Trophoblast cell (in vitro differentiated cells and primary cell): ENCODE results near the gene P4HA3.
A peak's percentile ranks its signal among the peaks of the same experiment; 100 is the strongest.

Source experiments
- DNase-seq, 2 donors: peaks; one replicate each; pipeline ENCODE4 v3.0.0-alpha.2; 2016
- H2AFZ ChIP-seq: 2 replicates; pipeline ENCODE4 v1.6.1; 2013; ENCODE audit warnings: low read length, moderate library complexity, mild to moderate bottlenecking; ENCODE audit not compliant: insufficient read depth, poor library complexity
- H2AK5ac ChIP-seq: 2 replicates; pipeline ENCODE4 v1.6.1; 2013; ENCODE audit warnings: mild to moderate bottlenecking, low read length
- H2BK120ac ChIP-seq: 2 replicates; pipeline ENCODE4 v1.6.1; 2013; ENCODE audit warnings: low read length, mild to moderate bottlenecking, moderate library complexity; ENCODE audit not compliant: insufficient read depth, poor library complexity
- H2BK12ac ChIP-seq: 2 replicates; pipeline ENCODE4 v1.6.1; 2013; ENCODE audit warnings: mild to moderate bottlenecking, low read length, moderate library complexity
- H2BK5ac ChIP-seq: 2 replicates; pipeline ENCODE4 v1.6.1; 2013; ENCODE audit warnings: low read length, low read depth, moderate library complexity, mild to moderate bottlenecking; ENCODE audit not compliant: poor library complexity
- H3K14ac ChIP-seq: 2 replicates; pipeline ENCODE4 v1.6.1; 2013; ENCODE audit warnings: mild to moderate bottlenecking, low read length
- H3K18ac ChIP-seq: 2 replicates; pipeline ENCODE4 v1.6.1; 2013; ENCODE audit warnings: mild to moderate bottlenecking, low read length
- H3K23ac ChIP-seq: 2 replicates; pipeline ENCODE4 v1.6.1; 2013; ENCODE audit warnings: low read length
- H3K27ac ChIP-seq: 2 replicates; pipeline ENCODE4 v1.5.1; 2013; ENCODE audit warnings: low read depth, mild to moderate bottlenecking, inconsistent platforms, low read length, moderate library complexity
- H3K27me3 ChIP-seq: 2 replicates; pipeline ENCODE4 v1.6.1; 2013; ENCODE audit warnings: inconsistent platforms, mild to moderate bottlenecking, low read length, moderate library complexity; ENCODE audit not compliant: insufficient read depth
- H3K36me3 ChIP-seq, 2 experiments: 1 replicate in 1 of 2; 2 replicates in 1 of 2; pipeline ENCODE4 v1.6.1; 2013; ENCODE audit warnings: low read length in 2 of 2, mild to moderate bottlenecking in 2 of 2, moderate library complexity in 1 of 2; ENCODE audit not compliant: insufficient read depth in 2 of 2, control insufficient read depth in 1 of 2
- H3K4ac ChIP-seq: 2 replicates; pipeline ENCODE4 v1.6.1; 2013; ENCODE audit warnings: low read depth, mild to moderate bottlenecking, low read length, moderate library complexity
- H3K4me1 ChIP-seq, 2 experiments: 1 replicate in 1 of 2; 2 replicates in 1 of 2; pipeline ENCODE4 v1.6.1; 2013; ENCODE audit warnings: low read length in 2 of 2, mild to moderate bottlenecking in 2 of 2, moderate library complexity in 1 of 2; ENCODE audit not compliant: insufficient read depth in 2 of 2, control insufficient read depth in 1 of 2
- H3K4me2 ChIP-seq: 2 replicates; pipeline ENCODE4 v1.6.1; 2013; ENCODE audit warnings: inconsistent platforms, mild to moderate bottlenecking, low read length, moderate library complexity
- H3K4me3 ChIP-seq: 2 replicates; pipeline ENCODE4 v1.5.1; 2013; ENCODE audit warnings: mild to moderate bottlenecking, low read depth, low read length, inconsistent platforms
- H3K79me1 ChIP-seq: one replicate; pipeline ENCODE4 v1.6.1; 2013; ENCODE audit warnings: low read length
- H3K79me2 ChIP-seq: 2 replicates; pipeline ENCODE4 v1.6.1; 2013; ENCODE audit warnings: low read length, mild to moderate bottlenecking; ENCODE audit not compliant: control insufficient read depth, insufficient read depth, poor library complexity
- H3K9ac ChIP-seq: 2 replicates; pipeline ENCODE4 v1.6.1; 2013; ENCODE audit warnings: mild to moderate bottlenecking, low read length
- H3K9me3 ChIP-seq: 2 replicates; pipeline ENCODE4 v1.6.1; 2013; ENCODE audit warnings: low read depth, mild to moderate bottlenecking, control low read depth, inconsistent platforms, low read length; ENCODE audit not compliant: insufficient read depth
- H4K12ac ChIP-seq: 2 replicates; pipeline ENCODE4 v1.6.1; 2013; ENCODE audit warnings: low read depth, mild to moderate bottlenecking, low read length, moderate library complexity
- H4K8ac ChIP-seq: 2 replicates; pipeline ENCODE4 v1.6.1; 2013; ENCODE audit warnings: low read depth, mild to moderate bottlenecking, low read length, moderate library complexity
- H4K91ac ChIP-seq: one replicate; pipeline ENCODE4 v1.6.1; 2013; ENCODE audit warnings: low read depth, mild to moderate bottlenecking, low read length, moderate library complexity
- WGBS: extraction: QIAGEN DNeasy Blood & Tissue Kit; methylation state at CpG from one replicate; pipeline ENCODE4 v1.1.7; 2013; ENCODE audit warnings: missing lambda C conversion rate; ENCODE audit not compliant: insufficient read length, insufficient coverage; ENCODE audit errors: extremely low coverage; 5-methylcytosine and 5-hydroxymethylcytosine counted together

The P4HA3 gene

DNA sequence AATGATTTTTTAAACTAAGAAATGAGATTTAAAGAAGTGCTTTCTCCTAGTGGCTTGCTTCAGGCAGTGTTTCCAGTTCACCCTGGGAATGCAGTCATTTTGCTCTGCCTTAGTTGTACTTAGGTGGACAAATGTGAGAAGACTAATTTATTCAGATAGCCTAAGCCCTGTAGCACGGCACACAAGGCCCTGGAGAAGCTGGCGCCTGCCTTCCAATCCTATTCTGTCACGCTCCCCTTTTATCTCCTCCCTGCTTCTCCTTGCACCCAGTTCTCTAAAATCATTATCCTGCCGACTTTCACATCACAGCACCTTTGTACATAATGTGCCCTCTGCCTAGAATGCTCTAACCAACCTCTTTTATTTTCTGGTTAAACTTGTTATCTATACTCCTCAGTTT lies 76.3 kb downstream of the P4HA3 start:
- H3K36me3 ChIP-seq, result peaks cover 7 to 12% of the 10 kb centered on the region in 2 experiments
- H2BK5ac ChIP-seq, result no peak overlapping the region
- no peaks in the 10 kb centered on the region for H3K4me1 ChIP-seq
- H3K18ac ChIP-seq, result no peak overlapping the region
- H2AK5ac ChIP-seq, result no peak overlapping the region
- H3K4ac ChIP-seq, result no peak overlapping the region
- no peaks in the 10 kb centered on the region for H3K27me3 ChIP-seq
- no peak overlapping the region for H2BK120ac ChIP-seq
- no peak overlapping the region for H3K4me3 ChIP-seq
- H2BK12ac ChIP-seq, result no peak overlapping the region
- no peak overlapping the region for H3K9ac ChIP-seq
- H3K14ac ChIP-seq, result no peak overlapping the region
- no peaks in the 10 kb centered on the region for H3K79me1 ChIP-seq
- no peak overlapping the region for H4K8ac ChIP-seq
- no peak overlapping the region for H3K4me2 ChIP-seq
- WGBS, result no CpG with 5 or more reads among the region's 4 CpGs
- no peak overlapping the region for H3K27ac ChIP-seq
- no peak overlapping the region for H3K23ac ChIP-seq
- H2AFZ ChIP-seq, result no peak overlapping the region
- H3K9me3 ChIP-seq, result no peaks in the 10 kb centered on the region
- no peaks in the 10 kb centered on the region for H3K79me2 ChIP-seq
- no peak overlapping the region for H4K91ac ChIP-seq
- no peak overlapping the region for H4K12ac ChIP-seq
- no peak for DNase-seq

DNA sequence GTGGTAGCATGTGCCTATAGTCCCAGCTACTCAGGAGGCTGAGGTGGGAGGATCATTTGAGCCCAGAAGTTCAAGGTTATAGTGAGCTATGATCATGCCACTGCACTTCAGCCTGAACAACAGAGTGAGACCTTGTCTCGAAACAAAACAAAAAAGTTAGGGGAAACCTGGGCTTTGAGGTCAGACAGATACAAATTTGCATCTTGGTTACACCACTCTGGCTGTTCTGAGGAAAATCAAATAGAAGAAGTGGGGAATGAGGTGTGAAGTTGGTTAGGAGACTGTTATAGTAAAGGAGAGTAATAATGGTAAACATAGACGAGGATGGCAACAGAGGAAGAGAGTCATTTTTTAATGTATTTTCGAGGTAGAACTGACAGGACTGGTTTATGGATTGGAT lies 77.8 kb downstream of the P4HA3 start:
- DNase-seq, result no peak
- H3K4me3 ChIP-seq, result no peak overlapping the region
- no peak overlapping the region for H3K18ac ChIP-seq
- H2BK5ac ChIP-seq, result no peak overlapping the region
- H3K23ac ChIP-seq, result no peak overlapping the region
- H3K79me2 ChIP-seq, result no peaks in the 10 kb centered on the region
- H2BK12ac ChIP-seq, result no peak overlapping the region
- H2BK120ac ChIP-seq, result no peak overlapping the region
- H3K4me2 ChIP-seq, result no peak overlapping the region
- no peak overlapping the region for H3K14ac ChIP-seq
- H3K27ac ChIP-seq, result no peak overlapping the region
- no peaks in the 10 kb centered on the region for H3K79me1 ChIP-seq
- H2AFZ ChIP-seq, result no peak overlapping the region
- H3K9me3 ChIP-seq, result no peaks in the 10 kb centered on the region
- WGBS, result 100% methylated on average over 2 of the region's 3 CpGs
- peaks cover 7 to 10% of the 10 kb centered on the region in 2 experiments for H3K36me3 ChIP-seq
- H4K12ac ChIP-seq, result no peak overlapping the region
- no peaks in the 10 kb centered on the region for H3K4me1 ChIP-seq
- no peak overlapping the region for H4K91ac ChIP-seq
- no peak overlapping the region for H3K4ac ChIP-seq
- no peak overlapping the region for H2AK5ac ChIP-seq
- no peak overlapping the region for H3K9ac ChIP-seq
- H3K27me3 ChIP-seq, result no peaks in the 10 kb centered on the region
- no peak overlapping the region for H4K8ac ChIP-seq

DNA sequence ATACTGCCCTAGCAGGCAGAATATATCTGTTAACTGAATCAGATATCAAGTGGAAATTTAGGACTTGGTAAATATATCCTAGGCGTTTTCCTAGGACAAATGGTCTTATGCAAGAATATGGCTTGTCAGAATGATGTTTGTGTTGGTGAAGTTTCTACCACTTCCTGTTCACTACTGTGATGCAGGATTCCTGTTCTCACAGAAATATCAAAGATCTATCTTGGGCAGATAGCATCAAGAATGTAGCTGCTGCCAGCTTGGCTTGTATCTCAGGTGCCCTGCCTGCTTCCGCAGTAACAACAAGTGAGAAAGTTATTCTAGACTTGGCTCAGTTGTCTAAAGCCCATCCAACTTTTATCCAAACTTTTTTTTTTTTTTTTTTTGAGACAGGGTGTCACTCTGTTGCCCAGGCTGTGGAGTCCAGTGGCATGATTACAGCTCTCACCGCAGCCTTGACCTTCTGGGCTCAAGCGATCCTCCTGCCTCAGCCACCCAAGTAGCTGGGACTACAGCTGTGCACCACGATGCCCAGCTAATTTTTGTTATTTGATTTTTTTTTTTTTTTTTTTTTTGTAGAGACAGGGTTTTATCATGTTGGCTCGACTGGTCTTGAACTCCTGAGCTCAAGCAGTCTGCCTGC lies 79.0 kb downstream of the P4HA3 start:
- H3K36me3 ChIP-seq, result peaks cover 7 to 10% of the 10 kb centered on the region in 2 experiments
- no peaks in the 10 kb centered on the region for H3K79me1 ChIP-seq
- no peak overlapping the region for H3K9ac ChIP-seq
- H3K4me3 ChIP-seq, result no peak overlapping the region
- H2AK5ac ChIP-seq, result no peak overlapping the region
- no peak overlapping the region for H3K4me2 ChIP-seq
- H3K9me3 ChIP-seq, result no peaks in the 10 kb centered on the region
- peak in 1 of 2 donors; percentile 46 for DNase-seq
- no peaks in the 10 kb centered on the region for H3K79me2 ChIP-seq
- no peak overlapping the region for H2BK12ac ChIP-seq
- H3K4me1 ChIP-seq, result no peaks in the 10 kb centered on the region
- no peak overlapping the region for H3K4ac ChIP-seq
- H4K8ac ChIP-seq, result no peak overlapping the region
- no peak overlapping the region for H3K23ac ChIP-seq
- H4K91ac ChIP-seq, result no peak overlapping the region
- no peak overlapping the region for H2BK5ac ChIP-seq
- H3K27ac ChIP-seq, result no peak overlapping the region
- H2BK120ac ChIP-seq, result no peak overlapping the region
- H4K12ac ChIP-seq, result no peak overlapping the region
- no peak overlapping the region for H3K18ac ChIP-seq
- no CpG with 5 or more reads among the region's 6 CpGs for WGBS
- no peak overlapping the region for H2AFZ ChIP-seq
- no peaks in the 10 kb centered on the region for H3K27me3 ChIP-seq
- H3K14ac ChIP-seq, result no peak overlapping the region

DNA sequence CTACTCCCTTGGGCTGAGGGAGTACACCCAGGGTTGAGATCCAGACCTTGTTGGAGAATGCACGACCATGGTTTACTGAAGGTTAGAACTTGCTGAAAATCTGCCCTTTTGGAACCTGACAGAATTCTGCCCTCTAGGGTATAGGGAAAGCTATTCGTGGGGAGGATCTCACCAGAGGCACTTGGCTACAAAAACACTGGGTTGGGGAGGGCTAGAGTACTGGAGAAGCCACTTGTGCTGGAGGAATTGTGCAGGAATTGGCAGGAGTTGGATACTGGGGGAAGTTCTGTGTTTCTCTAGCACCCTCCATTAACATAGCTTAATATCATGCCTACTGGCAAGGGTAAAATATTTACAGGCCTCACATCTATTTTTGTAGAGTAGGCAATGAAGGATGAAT lies 84.5 kb downstream of the P4HA3 start:
- Histone ChIP-seq H4K8ac (no peak overlapping the region), H2AFZ (no peak overlapping the region), H3K4me1 (no peaks in the 10 kb centered on the region), H3K27me3 (no peaks in the 10 kb centered on the region), H2AK5ac (no peak overlapping the region), H4K12ac (no peak overlapping the region), H3K27ac (no peak overlapping the region), H4K91ac (no peak overlapping the region), H3K14ac (no peak overlapping the region), H2BK120ac (no peak overlapping the region), H3K23ac (no peak overlapping the region), H3K9ac (no peak overlapping the region), H3K4me3 (no peak overlapping the region), H3K79me2 (no peaks in the 10 kb centered on the region), H3K4ac (no peak overlapping the region), H3K36me3 (peaks cover 8 to 9% of the 10 kb centered on the region in 2 experiments), H3K79me1 (no peaks in the 10 kb centered on the region), H3K9me3 (no peaks in the 10 kb centered on the region), H2BK5ac (no peak overlapping the region), H3K4me2 (no peak overlapping the region), H2BK12ac (no peak overlapping the region), H3K18ac (no peak overlapping the region)
- DNase-seq, result no peak
- WGBS, result no CpG with 5 or more reads among the region's 2 CpGs
